Activated naive CD8-positive, alpha-beta T cell treated with anti-CD3 and anti-CD28 coated beads, Interleukin-2, amount 10 ng/mL, durations not matched to agents 7 days and 5 days (primary cell): Measurements from ENCODE around the gene VIPR1. TPM values are rescaled to one million over a fixed set of nuclear protein-coding genes. Genes with fewer than 3 reads are reported as not detected.

ENCODE experiments used
- ATAC-seq: fragments of 150-1000 bp; cut with Tn5 transposase; one replicate; pipeline ENCODE4 v1.10.0; 2021; ENCODE audit warnings: low read depth, moderate library complexity
- POLR2A ChIA-PET: fragments of 350-600 bp; sonication (Branson Sonifier 250); formaldehyde crosslinking; loops from one replicate; lab custom pipeline; 2021; ENCODE audit warnings: antibody characterized with exemption; lab: Charles Lee
- DNase-seq: peaks from one replicate; pipeline ENCODE4 v3.0.0; 2021
- H3K27ac Mint-ChIP-seq: one replicate; pipeline ENCODE4 v1.8.0; 2022; ENCODE audit warnings: mild to moderate bottlenecking, mixed read lengths
- H3K27me3 Mint-ChIP-seq: one replicate; pipeline ENCODE4 v1.8.0; 2022; ENCODE audit warnings: mild to moderate bottlenecking, moderate library complexity, mixed read lengths
- H3K36me3 Mint-ChIP-seq: one replicate; pipeline ENCODE4 v1.8.0; 2021; ENCODE audit warnings: mild to moderate bottlenecking, mixed read lengths
- H3K4me1 Mint-ChIP-seq: one replicate; pipeline ENCODE4 v1.8.0; 2021; ENCODE audit warnings: mixed read lengths
- H3K4me3 Mint-ChIP-seq: one replicate; pipeline ENCODE4 v1.8.0; 2022; ENCODE audit warnings: mild to moderate bottlenecking, moderate library complexity, mixed read lengths
- H3K9me3 Mint-ChIP-seq: one replicate; pipeline ENCODE4 v1.8.0; 2021; ENCODE audit warnings: mixed read lengths
- total RNA-seq, 2 experiments: library from RNA; stranded (reverse); gene quantifications; one replicate each; pipeline ENCODE4 v1.2.3, GENCODE V29; 2021

Gene VIPR1
- total RNA-seq, 2 experiments from 2014 or later, result 22.3 to 26.9 TPM

DNA sequence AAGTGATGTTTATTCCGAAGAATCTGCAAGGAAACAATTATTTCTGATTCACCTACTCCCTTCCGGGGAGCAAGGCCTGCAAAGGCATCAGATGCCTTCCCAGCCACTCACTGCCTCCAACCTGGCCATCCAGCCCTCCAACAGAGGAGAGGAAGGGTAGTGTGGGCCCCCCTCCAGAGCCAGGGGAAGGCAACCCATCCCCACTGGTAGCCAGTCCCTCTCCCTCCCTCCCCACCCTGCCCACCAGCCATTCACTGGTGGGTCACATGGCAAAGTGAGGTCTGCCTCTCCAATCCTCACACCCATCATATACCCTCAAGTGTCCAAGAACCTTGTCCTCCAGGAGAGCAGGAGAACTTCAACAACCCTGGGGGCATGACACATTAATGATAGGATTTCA is 2.4 kb upstream of the VIPR1 start:
- peaks cover 30% of the 10 kb centered on the region for H3K4me1 Mint-ChIP-seq
- H3K27ac Mint-ChIP-seq, result no peak overlapping the region
- H3K9me3 Mint-ChIP-seq, result no peaks in the 10 kb centered on the region
- ATAC-seq (no peak), DNase-seq (peak; percentile 13)
- no peaks in the 10 kb centered on the region for H3K36me3 Mint-ChIP-seq
- POLR2A ChIA-PET, result no interaction called here
- H3K27me3 Mint-ChIP-seq, result peaks cover 42% of the 10 kb centered on the region
- H3K4me3 Mint-ChIP-seq, result no peak overlapping the region

- Mint-ChIP-seq H3K4me1 (peaks cover 30% of the 10 kb centered on the region), H3K36me3 (no peaks in the 10 kb centered on the region), H3K4me3 (peak overlapping the region; percentile 44), H3K9me3 (no peaks in the 10 kb centered on the region), H3K27me3 (peaks cover 42% of the 10 kb centered on the region), H3K27ac (no peak overlapping the region)
- DNase-seq (no peak), ATAC-seq (no peak)
- POLR2A ChIA-PET, result interaction anchor here (1.9 to 2.2 kb wide), 2 partner anchors 33 to 36 kb away, joined by 11 read pairs; no protein-coding TSS in a partner anchor
These were observed 1.5 kb upstream of the VIPR1 start for GRCh38 chr3:42500909-42501308.

DNA sequence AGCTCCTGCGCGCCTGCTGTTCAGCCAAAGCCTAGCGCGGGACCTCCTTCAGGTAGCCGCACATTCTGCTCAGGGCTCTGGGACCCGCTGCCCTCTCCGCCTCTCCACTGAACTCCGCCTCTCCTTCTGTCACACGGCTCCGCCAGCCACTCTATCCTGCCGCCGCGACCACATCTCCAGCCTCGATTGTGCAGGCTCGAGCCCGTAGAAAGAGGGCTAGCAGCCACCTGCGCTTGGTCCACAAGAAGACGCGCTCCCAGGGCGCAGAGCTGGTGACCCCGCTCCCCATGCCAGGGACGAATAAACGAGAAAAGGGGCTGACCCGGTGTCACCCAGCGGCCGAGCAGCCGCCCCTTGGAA is 1.1 kb upstream of the VIPR1 start:
- Mint-ChIP-seq H3K27me3 (peaks cover 42% of the 10 kb centered on the region), H3K9me3 (no peaks in the 10 kb centered on the region), H3K36me3 (no peaks in the 10 kb centered on the region), H3K4me1 (peaks cover 30% of the 10 kb centered on the region), H3K27ac (no peak overlapping the region), H3K4me3 (peak overlapping the region; percentile 97)
- ATAC-seq, result peak; percentile 1
- POLR2A ChIA-PET, result interaction anchor here (1.1 to 2.4 kb wide), 5 partner anchors 10 to 36 kb away, joined by 3 to 14 read pairs (median 11); no protein-coding TSS in a partner anchor
- DNase-seq, result no peak

DNA sequence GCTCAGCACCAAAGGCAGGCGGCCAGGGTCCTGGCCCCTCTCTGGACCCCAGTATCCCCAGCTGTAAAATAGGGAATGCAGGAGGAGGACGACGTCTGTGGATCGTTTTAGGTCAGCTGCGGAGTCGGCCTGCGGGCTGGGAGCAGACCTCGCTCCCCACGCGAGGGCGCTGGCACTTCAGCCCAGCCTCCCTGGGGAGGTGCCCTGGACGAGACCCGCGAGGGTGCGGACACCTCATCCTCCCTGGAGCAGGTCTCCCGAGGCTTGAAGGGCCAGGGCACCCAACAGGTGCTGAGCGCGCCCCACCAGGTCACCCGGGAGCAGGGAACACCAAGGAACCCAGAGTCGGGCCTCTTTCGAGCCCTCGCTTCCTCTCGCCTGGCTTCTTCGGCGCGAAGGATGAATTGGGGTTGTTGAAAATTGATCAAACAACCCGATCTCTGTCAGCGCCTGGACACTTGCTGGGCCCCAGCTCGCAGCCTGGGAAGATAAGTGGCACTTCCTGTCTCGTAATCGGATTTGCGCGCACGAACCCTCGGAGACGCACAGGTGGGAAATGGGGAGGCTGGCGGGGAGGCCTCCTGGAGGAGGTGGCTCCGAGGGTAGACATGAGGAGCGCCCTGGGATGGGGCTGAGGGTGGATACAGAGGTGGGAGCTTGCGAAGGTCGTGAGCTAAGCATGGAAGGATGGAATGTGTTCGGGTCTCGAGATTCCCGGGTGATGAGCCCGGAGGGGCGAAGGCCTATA is 588 bp upstream of the VIPR1 start:
- POLR2A ChIA-PET, result interaction anchor here (0.7 to 2.4 kb wide), 12 partner anchors 10 to 136 kb away, joined by 3 to 14 read pairs (median 4); partner anchors contain the start of gene NKTR
- DNase-seq (peak; percentile 80), ATAC-seq (peak; percentile 51)
- Mint-ChIP-seq H3K27me3 (peaks cover 36% of the 10 kb centered on the region), H3K27ac (peak overlapping the region; percentile 72), H3K36me3 (no peaks in the 10 kb centered on the region), H3K4me1 (peaks cover 26% of the 10 kb centered on the region), H3K9me3 (no peaks in the 10 kb centered on the region), H3K4me3 (peak overlapping the region; percentile 97)

- Mint-ChIP-seq H3K4me1 (peaks cover 31% of the 10 kb centered on the region), H3K36me3 (no peaks in the 10 kb centered on the region), H3K27me3 (peaks cover 24% of the 10 kb centered on the region), H3K27ac (peak overlapping the region; percentile 44), H3K9me3 (no peaks in the 10 kb centered on the region), H3K4me3 (peak overlapping the region; percentile 77)
- DNase-seq (peak; percentile 33), ATAC-seq (no peak)
- POLR2A ChIA-PET, result interaction anchor here (2.4 kb wide), 1 partner anchor 23 kb away, joined by 14 read pairs; no protein-coding TSS in a partner anchor
These were observed 945 bp downstream of the VIPR1 start for GRCh38 chr3:42503251-42503924.

DNA sequence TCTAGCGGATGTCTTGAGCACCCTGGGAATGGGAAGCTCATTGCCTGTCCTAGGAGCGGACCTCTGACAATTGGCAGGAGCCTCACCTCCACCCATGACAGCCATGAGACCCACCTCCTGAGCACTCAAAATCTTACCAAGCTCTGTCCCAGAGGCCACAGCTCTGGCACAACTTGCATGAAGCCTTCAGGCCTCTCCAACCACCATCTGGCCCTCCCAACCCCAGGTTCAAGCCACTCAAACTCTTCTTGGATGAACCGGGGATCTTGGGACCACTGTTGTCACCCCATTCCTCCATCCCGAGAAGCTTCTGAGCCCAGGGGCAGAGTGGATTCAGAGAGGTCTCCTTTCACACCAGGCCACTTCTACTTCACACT is 1.5 kb downstream of the VIPR1 start:
- no peak overlapping the region for H3K4me3 Mint-ChIP-seq
- DNase-seq (peak; percentile 25), ATAC-seq (no peak)
- peaks cover 22% of the 10 kb centered on the region for H3K27me3 Mint-ChIP-seq
- H3K9me3 Mint-ChIP-seq, result no peaks in the 10 kb centered on the region
- H3K4me1 Mint-ChIP-seq, result peaks cover 35% of the 10 kb centered on the region
- H3K36me3 Mint-ChIP-seq, result no peaks in the 10 kb centered on the region
- POLR2A ChIA-PET, result no interaction called here
- no peak overlapping the region for H3K27ac Mint-ChIP-seq

GRCh38 chr3:42504334-42505127 is 2.1 kb downstream of the VIPR1 start:
- DNase-seq (peak; percentile 10), ATAC-seq (no peak)
- POLR2A ChIA-PET, result no interaction called here
- H3K27me3 Mint-ChIP-seq, result peaks cover 20% of the 10 kb centered on the region
- H3K9me3 Mint-ChIP-seq, result no peaks in the 10 kb centered on the region
- no peak overlapping the region for H3K27ac Mint-ChIP-seq
- H3K4me3 Mint-ChIP-seq, result no peak overlapping the region
- H3K4me1 Mint-ChIP-seq, result peaks cover 35% of the 10 kb centered on the region
- no peaks in the 10 kb centered on the region for H3K36me3 Mint-ChIP-seq

DNA sequence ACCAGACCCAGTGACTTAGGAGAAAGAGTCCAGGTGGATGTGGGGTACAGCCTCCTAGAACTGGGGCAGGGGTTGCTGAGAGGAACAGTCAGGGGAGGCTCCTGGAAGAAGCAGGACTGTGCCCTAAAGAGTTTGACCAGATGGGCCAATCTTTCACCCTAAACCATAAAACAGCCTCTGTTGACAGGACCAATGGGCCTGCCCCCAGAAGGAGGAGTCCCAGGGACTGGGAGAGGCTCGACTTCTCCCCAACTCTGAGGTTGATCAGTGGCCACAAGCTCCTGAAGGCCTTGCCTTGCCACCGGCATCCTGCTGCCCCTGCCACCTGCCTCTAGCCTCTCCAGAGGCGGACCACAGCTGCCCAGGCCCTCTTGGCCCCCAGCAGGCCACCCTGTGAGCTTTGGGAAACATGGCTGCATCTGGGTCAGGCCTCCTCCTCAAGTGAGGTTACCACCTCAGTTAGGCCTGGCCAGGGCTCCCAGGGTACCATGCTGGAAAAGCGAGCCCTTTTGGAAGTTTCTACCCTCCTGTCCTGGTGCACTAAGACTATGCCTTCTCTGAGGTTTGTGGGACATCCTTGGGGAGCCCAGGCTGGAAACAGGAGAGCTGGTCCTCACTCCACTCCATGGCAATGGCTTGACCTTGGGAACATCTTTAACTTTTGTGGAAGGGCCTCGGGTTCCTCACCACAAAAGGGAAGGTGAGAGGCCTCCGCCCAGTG is 2.8 kb downstream of the VIPR1 start:
- no peaks in the 10 kb centered on the region for H3K9me3 Mint-ChIP-seq
- no peak for ATAC-seq
- peaks cover 14% of the 10 kb centered on the region for H3K27me3 Mint-ChIP-seq
- no peak overlapping the region for H3K4me3 Mint-ChIP-seq
- peaks cover 38% of the 10 kb centered on the region for H3K4me1 Mint-ChIP-seq
- H3K36me3 Mint-ChIP-seq, result peaks cover 4% of the 10 kb centered on the region
- DNase-seq, result peak; percentile 26
- H3K27ac Mint-ChIP-seq, result no peak overlapping the region
- POLR2A ChIA-PET, result no interaction called here

DNA sequence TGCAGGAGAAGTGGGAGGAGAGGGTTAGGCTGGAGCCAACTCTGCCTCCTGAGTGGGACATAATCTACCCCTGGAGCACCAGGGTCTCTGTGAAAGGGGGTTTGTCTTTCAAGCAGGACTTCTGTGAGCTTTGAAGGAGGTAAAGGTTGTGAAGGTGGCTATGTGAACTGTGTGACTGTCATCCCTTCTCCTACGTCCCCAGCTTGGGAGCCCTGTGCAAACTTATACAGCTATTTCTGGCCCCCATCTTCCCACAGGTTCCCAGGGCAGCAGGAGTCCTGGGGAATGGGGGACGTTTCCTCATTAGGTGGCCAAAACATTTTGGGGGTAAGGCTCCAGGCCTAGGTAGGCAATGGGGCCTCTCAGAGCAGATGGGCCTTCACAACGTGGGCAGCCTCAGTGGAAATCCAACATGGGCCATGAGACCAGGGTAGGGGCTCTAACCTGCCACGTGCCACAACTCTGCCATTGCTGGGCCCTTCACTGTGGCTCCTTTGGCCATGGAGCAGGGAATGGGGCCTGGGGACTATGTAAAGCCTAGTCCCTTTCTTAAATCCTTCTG is 3.5 kb downstream of the VIPR1 start:
- Mint-ChIP-seq H3K27ac (no peak overlapping the region), H3K36me3 (peaks cover 4% of the 10 kb centered on the region), H3K4me1 (peaks cover 36% of the 10 kb centered on the region), H3K4me3 (no peak overlapping the region), H3K9me3 (no peaks in the 10 kb centered on the region), H3K27me3 (peaks cover 8% of the 10 kb centered on the region)
- ATAC-seq, result no peak
- DNase-seq, result peak; percentile 25
- POLR2A ChIA-PET, result no interaction called here

DNA sequence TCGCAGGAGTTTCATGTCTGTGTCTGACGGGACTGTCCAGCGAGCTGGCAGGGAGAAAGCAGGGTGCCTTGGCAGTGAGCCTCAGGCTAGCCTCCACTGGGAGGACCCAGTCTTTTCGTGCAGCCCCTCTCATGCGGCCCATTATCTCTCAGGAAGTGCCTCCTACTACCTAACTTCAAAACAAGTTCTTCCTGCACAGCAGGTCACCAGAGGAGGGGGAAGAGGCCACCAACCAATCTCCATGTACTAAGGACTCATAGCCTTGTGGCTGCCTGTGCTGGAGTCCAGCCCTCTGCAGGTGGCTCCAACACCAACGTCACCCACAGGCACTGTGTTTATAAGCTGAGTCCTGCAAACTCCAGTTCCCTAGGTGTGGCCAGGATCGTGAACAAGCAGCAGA is 4.8 kb downstream of the VIPR1 start:
- peaks cover 38% of the 10 kb centered on the region for H3K4me1 Mint-ChIP-seq
- peak; percentile 31 for DNase-seq
- POLR2A ChIA-PET, result no interaction called here
- peak overlapping the region; percentile 69 for H3K27ac Mint-ChIP-seq
- peak overlapping the region; percentile 23 for H3K4me3 Mint-ChIP-seq
- H3K27me3 Mint-ChIP-seq, result no peaks in the 10 kb centered on the region
- no peaks in the 10 kb centered on the region for H3K9me3 Mint-ChIP-seq
- ATAC-seq, result peak; percentile 10
- peaks cover 4% of the 10 kb centered on the region for H3K36me3 Mint-ChIP-seq

GRCh38 chr3:42507761-42508335 is 5.4 kb downstream of the VIPR1 start:
- no peaks in the 10 kb centered on the region for H3K9me3 Mint-ChIP-seq
- peaks cover 4% of the 10 kb centered on the region for H3K36me3 Mint-ChIP-seq
- peaks cover 38% of the 10 kb centered on the region for H3K4me1 Mint-ChIP-seq
- peak overlapping the region; percentile 69 for H3K27ac Mint-ChIP-seq
- ATAC-seq (peak; percentile 23), DNase-seq (peak; percentile 17)
- POLR2A ChIA-PET, result no interaction called here
- H3K27me3 Mint-ChIP-seq, result no peaks in the 10 kb centered on the region
- H3K4me3 Mint-ChIP-seq, result peak overlapping the region; percentile 23

DNA sequence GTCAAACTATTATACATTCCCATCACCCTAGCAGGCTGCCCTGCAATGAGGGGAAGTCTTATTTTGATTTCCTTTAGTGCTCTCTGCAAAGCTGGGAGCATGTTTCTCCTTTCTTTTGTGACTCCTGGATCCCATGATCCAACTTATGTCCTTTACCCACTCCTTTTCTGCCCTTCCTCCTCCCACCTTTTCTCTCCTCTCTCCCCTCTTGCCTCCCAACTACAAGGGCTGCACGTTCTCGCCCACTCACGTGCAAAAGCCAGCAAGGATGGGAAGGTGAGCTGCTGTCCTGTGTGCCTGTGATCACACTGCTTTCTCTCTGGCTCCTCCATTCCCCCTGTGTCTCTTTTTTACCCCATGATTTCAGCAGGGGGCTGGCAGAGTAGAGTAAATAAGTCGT is 6.1 kb downstream of the VIPR1 start:
- ATAC-seq, result no peak
- POLR2A ChIA-PET, result no interaction called here
- Mint-ChIP-seq H3K4me1 (peaks cover 31% of the 10 kb centered on the region), H3K27ac (peak overlapping the region; percentile 62), H3K4me3 (no peak overlapping the region), H3K9me3 (no peaks in the 10 kb centered on the region), H3K36me3 (peaks cover 4% of the 10 kb centered on the region), H3K27me3 (no peaks in the 10 kb centered on the region)
- DNase-seq, result no peak
